ENCODE results near the gene POU5F1. TPM values are rescaled to one million over a fixed set of nuclear protein-coding genes. Genes with fewer than 3 reads are reported as not detected.

The POU5F1 gene
- polyA plus RNA-seq, 1 donor from 2014 or later: 0.70 TPM

Other genes with a start within 250 kb of the POU5F1 start
- 0.60 TPM for gene SFTA2, start 238.5 kb downstream of the POU5F1 start, polyA plus RNA-seq
- gene MUCL3, start 229.7 kb downstream of the POU5F1 start, polyA plus RNA-seq: not detected
- gene MUC21, start 187.0 kb downstream of the POU5F1 start, polyA plus RNA-seq: not detected
- gene MUC22, start 160.2 kb downstream of the POU5F1 start, polyA plus RNA-seq: not detected
- not detected for gene C6orf15, start 58.1 kb downstream of the POU5F1 start, polyA plus RNA-seq
- 0.94 TPM for gene PSORS1C1, start 55.9 kb downstream of the POU5F1 start, polyA plus RNA-seq
- gene CDSN, start 50.2 kb downstream of the POU5F1 start, polyA plus RNA-seq: not detected
- gene PSORS1C2, start 31.6 kb downstream of the POU5F1 start, polyA plus RNA-seq: not detected
- gene CCHCR1, start 12.9 kb downstream of the POU5F1 start, polyA plus RNA-seq: 9.4 TPM
- 14.9 TPM for gene TCF19, start 12.1 kb downstream of the POU5F1 start, polyA plus RNA-seq
- gene HLA-C, start 101.4 kb upstream of the POU5F1 start, polyA plus RNA-seq: 3,003 TPM
- gene HLA-B, start 186.5 kb upstream of the POU5F1 start, polyA plus RNA-seq: 6,901 TPM
- gene MICA, start 232.9 kb upstream of the POU5F1 start, polyA plus RNA-seq: 9.2 TPM